GM23338 (cell line): ENCODE data around the gene AURKAIP1. TPM values are rescaled to one million over a fixed set of nuclear protein-coding genes. Genes with fewer than 3 reads are reported as not detected.

Experiments
- ATAC-seq: fragments of 200-7000 bp; cut with Tn5 transposase; 3 replicates; pipeline ENCODE4 v1.9.1; 2020
- DNase-seq: peaks from one replicate; pipeline ENCODE4 v3.0.0-alpha.2; 2015; ENCODE audit warnings: low spot score
- H2AFZ ChIP-seq: fragments of 200-600 bp; sonication (generic); 2 replicates; pipeline ENCODE4 v1.8.0; 2016; ENCODE audit warnings: antibody characterized with exemption, mild to moderate bottlenecking, moderate library complexity
- H3F3A ChIP-seq: fragments of 200-600 bp; sonication (generic); replicated peaks from 2 replicates; pipeline ENCODE4 v1.8.0; 2017; ENCODE audit warnings: antibody characterized with exemption, mixed run types, low read depth
- H3K27ac ChIP-seq: fragments of 200-600 bp; sonication (generic); 2 replicates; pipeline ENCODE4 v1.6.1; 2016; ENCODE audit warnings: low read depth
- H3K27me3 ChIP-seq: fragments of 200-600 bp; sonication (generic); 2 replicates; pipeline ENCODE4 v1.8.0; 2016; ENCODE audit warnings: mild to moderate bottlenecking, mixed run types, moderate library complexity; ENCODE audit not compliant: insufficient read depth
- H3K36me3 ChIP-seq: fragments of 200-600 bp; sonication (generic); 2 replicates; pipeline ENCODE4 v1.8.0; 2016; ENCODE audit warnings: mild to moderate bottlenecking; ENCODE audit not compliant: insufficient read depth
- H3K4me1 ChIP-seq: fragments of 200-600 bp; sonication (generic); 2 replicates; pipeline ENCODE4 v1.8.0; 2016; ENCODE audit warnings: mild to moderate bottlenecking, moderate library complexity; ENCODE audit not compliant: insufficient read depth
- H3K4me2 ChIP-seq: fragments of 200-600 bp; sonication (generic); 2 replicates; pipeline ENCODE4 v1.7.1; 2017; ENCODE audit warnings: mixed run types
- H3K4me3 ChIP-seq: fragments of 200-600 bp; sonication (generic); 2 replicates; pipeline ENCODE4 v1.6.1; 2016; ENCODE audit warnings: mixed run types
- H3K79me2 ChIP-seq: fragments of 200-600 bp; sonication (generic); replicated peaks from 2 replicates; pipeline ENCODE4 v1.8.0; 2017; ENCODE audit warnings: mild to moderate bottlenecking; ENCODE audit not compliant: insufficient read depth
- H3K9me2 ChIP-seq: fragments of 200-600 bp; sonication (generic); 2 replicates; pipeline ENCODE4 v1.8.0; 2017; ENCODE audit not compliant: insufficient read depth
- H4K20me1 ChIP-seq: fragments of 200-600 bp; sonication (generic); replicated peaks from 2 replicates; pipeline ENCODE4 v1.8.0; 2017; ENCODE audit warnings: mild to moderate bottlenecking; ENCODE audit not compliant: insufficient read depth
- H3K27ac Mint-ChIP-seq: 2 replicates; pipeline ENCODE4 v1.8.0; 2020; ENCODE audit warnings: inconsistent platforms, mild to moderate bottlenecking, moderate library complexity, mixed read lengths
- H3K27me3 Mint-ChIP-seq: 3 replicates; pipeline ENCODE4 v1.8.0; 2022; ENCODE audit warnings: low read depth, mild to moderate bottlenecking, moderate library complexity, mixed read lengths, inconsistent platforms; ENCODE audit not compliant: insufficient read depth, poor library complexity
- H3K36me3 Mint-ChIP-seq: 3 replicates; pipeline ENCODE4 v1.8.0; 2021; ENCODE audit warnings: low read depth, mild to moderate bottlenecking, inconsistent platforms, moderate library complexity, mixed read lengths
- H3K4me1 Mint-ChIP-seq: 3 replicates; pipeline ENCODE4 v1.8.0; 2020; ENCODE audit warnings: mild to moderate bottlenecking, inconsistent platforms, mixed read lengths
- H3K4me3 Mint-ChIP-seq: 3 replicates; pipeline ENCODE4 v1.8.0; 2021; ENCODE audit warnings: moderate library complexity, mild to moderate bottlenecking, inconsistent platforms, mixed read lengths
- H3K9me3 Mint-ChIP-seq: 3 replicates; pipeline ENCODE4 v1.8.0; 2020; ENCODE audit warnings: moderate library complexity, mild to moderate bottlenecking, inconsistent platforms, mixed read lengths
- CREB1 ChIP-seq: fragments of 250-450 bp; sonication (Bioruptor Pico); IDR thresholded peaks from 2 replicates; pipeline ENCODE4 v1.5.0; 2020; ENCODE audit warnings: low read depth, mild to moderate bottlenecking, moderate library complexity
- EZH2 ChIP-seq: fragments of 200-600 bp; sonication (generic); IDR thresholded peaks from one replicate; pipeline ENCODE4 v1.8.0; 2017; ENCODE audit warnings: antibody characterized with exemption, mild to moderate bottlenecking, low read depth; ENCODE audit not compliant: unreplicated experiment
- EZH2phosphoT487 ChIP-seq: fragments of 200-600 bp; sonication (generic); IDR thresholded peaks from one replicate; pipeline ENCODE4 v1.8.1; 2018; ENCODE audit warnings: antibody characterized with exemption; ENCODE audit not compliant: unreplicated experiment
- JUNB ChIP-seq: IDR thresholded peaks from one replicate; pipeline ENCODE4 v1.6.1; 2016; ENCODE audit warnings: antibody characterized with exemption; ENCODE audit not compliant: unreplicated experiment
- POLR2AphosphoS5 ChIP-seq: IDR thresholded peaks from 2 replicates; pipeline ENCODE4 v1.6.1; 2016; ENCODE audit warnings: antibody characterized with exemption, low read depth
- STAT1 ChIP-seq: IDR thresholded peaks from one replicate; pipeline ENCODE4 v1.6.1; 2016; ENCODE audit warnings: antibody characterized with exemption; ENCODE audit not compliant: unreplicated experiment
- ZNF331 ChIP-seq: fragments of 250-450 bp; sonication (Bioruptor Pico); IDR thresholded peaks from 2 replicates; pipeline ENCODE4 v1.5.0; 2020; ENCODE audit warnings: low read depth, mild to moderate bottlenecking, moderate library complexity
- polyA plus RNA-seq: library from polyadenylated mRNA; unstranded; fragments of >200 nt; fragmentation: Nextera tagmentation; extraction: Ambion mirVana; gene quantifications from 2 replicates; pipeline ENCODE4 v1.2.1, GENCODE V29; 2016
- total RNA-seq: library from RNA; depleted of rRNA; stranded (reverse); fragments of >200 nt; shearing (Covaris generic); gene quantifications from 2 replicates; pipeline ENCODE4 v1.2.3, GENCODE V29; 2014
- TF ChIP-seq, protein P1 (sequence below): IDR thresholded peaks from 2 replicates; pipeline ENCODE4 v1.6.1; 2016; ENCODE audit warnings: antibody characterized with exemption
- TF ChIP-seq, protein P2 (sequence below): IDR thresholded peaks from one replicate; pipeline ENCODE4 v1.6.1; 2018; ENCODE audit warnings: antibody characterized with exemption; ENCODE audit not compliant: unreplicated experiment
- TF ChIP-seq, protein P3 (sequence below), 2 experiments: fragments of 200-600 bp in 1 of 2; sonication (generic) in 1 of 2; conservative IDR thresholded peaks; 2 replicates each; pipeline versions ENCODE4 v1.5.1 to v1.6.1; 2016 to 2017; ENCODE audit warnings: antibody characterized with exemption in 2 of 2, low read depth in 2 of 2, mild to moderate bottlenecking in 2 of 2, moderate library complexity in 1 of 2

The AURKAIP1 gene
- total and polyA plus RNA-seq, 2 experiments from 2014 or later, result 167 to 355 TPM

DNA sequence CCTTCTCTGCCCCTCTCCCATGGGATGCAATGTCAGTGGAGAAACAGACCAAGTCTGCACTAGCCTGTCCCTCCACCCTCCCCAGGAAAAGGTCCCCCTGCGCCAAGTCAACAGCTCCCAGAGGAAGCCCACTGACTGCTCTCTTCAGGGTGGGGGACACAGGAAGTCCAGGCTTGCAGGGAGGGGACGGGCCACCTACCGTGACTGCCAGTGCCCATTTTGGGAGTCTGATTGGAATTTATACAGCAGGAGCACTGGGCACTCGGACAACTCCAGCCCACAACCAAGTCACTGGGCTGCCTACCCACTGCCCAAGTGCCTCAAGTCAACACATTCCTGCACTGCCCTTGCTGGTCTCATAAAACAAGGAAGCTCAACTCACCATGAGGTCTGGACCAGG, 18.0 kb upstream of the AURKAIP1 start (continued):
- TF ChIP-seq, protein P1, sequence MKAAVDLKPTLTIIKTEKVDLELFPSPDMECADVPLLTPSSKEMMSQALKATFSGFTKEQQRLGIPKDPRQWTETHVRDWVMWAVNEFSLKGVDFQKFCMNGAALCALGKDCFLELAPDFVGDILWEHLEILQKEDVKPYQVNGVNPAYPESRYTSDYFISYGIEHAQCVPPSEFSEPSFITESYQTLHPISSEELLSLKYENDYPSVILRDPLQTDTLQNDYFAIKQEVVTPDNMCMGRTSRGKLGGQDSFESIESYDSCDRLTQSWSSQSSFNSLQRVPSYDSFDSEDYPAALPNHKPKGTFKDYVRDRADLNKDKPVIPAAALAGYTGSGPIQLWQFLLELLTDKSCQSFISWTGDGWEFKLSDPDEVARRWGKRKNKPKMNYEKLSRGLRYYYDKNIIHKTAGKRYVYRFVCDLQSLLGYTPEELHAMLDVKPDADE, result no peak
- TF ChIP-seq CREB1 (no peak), ZNF331 (CRISPR knock-in tag) (no peak), STAT1 (no peak), EZH2 (no peak), EZH2phosphoT487 (no peak)
- TF ChIP-seq, protein P2, sequence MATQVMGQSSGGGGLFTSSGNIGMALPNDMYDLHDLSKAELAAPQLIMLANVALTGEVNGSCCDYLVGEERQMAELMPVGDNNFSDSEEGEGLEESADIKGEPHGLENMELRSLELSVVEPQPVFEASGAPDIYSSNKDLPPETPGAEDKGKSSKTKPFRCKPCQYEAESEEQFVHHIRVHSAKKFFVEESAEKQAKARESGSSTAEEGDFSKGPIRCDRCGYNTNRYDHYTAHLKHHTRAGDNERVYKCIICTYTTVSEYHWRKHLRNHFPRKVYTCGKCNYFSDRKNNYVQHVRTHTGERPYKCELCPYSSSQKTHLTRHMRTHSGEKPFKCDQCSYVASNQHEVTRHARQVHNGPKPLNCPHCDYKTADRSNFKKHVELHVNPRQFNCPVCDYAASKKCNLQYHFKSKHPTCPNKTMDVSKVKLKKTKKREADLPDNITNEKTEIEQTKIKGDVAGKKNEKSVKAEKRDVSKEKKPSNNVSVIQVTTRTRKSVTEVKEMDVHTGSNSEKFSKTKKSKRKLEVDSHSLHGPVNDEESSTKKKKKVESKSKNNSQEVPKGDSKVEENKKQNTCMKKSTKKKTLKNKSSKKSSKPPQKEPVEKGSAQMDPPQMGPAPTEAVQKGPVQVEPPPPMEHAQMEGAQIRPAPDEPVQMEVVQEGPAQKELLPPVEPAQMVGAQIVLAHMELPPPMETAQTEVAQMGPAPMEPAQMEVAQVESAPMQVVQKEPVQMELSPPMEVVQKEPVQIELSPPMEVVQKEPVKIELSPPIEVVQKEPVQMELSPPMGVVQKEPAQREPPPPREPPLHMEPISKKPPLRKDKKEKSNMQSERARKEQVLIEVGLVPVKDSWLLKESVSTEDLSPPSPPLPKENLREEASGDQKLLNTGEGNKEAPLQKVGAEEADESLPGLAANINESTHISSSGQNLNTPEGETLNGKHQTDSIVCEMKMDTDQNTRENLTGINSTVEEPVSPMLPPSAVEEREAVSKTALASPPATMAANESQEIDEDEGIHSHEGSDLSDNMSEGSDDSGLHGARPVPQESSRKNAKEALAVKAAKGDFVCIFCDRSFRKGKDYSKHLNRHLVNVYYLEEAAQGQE, result no peak

DNA sequence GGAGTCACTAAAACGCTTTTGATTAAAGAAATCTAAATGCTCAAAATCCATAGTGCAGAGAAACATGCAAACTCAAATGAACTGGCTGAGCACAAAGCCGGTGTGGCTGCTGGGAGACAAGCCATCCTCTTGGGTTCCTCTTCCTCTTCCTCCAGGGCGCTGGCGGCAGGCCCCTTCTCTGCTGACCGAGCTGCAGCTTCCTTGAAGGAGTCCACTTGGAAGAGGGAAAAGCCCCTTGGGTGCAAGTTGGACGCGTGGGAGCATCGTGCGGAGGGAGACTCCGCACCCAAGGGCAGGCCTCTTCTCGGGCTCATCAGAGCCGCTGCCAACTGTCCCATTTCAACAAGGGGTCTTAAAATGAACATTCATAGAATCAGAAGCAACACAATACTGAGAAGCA, 16.2 kb upstream of the AURKAIP1 start:
- Mint-ChIP-seq H3K27me3 (peaks cover 4% of the 10 kb centered on the region), H3K4me3 (no peak overlapping the region), H3K27ac (no peak overlapping the region), H3K9me3 (no peaks in the 10 kb centered on the region), H3K4me1 (no peaks in the 10 kb centered on the region), H3K36me3 (peaks cover 97% of the 10 kb centered on the region)
- no peak overlapping the region for H3K4me2 ChIP-seq
- H3K9me2 ChIP-seq, result no peaks in the 10 kb centered on the region
- ATAC-seq, result no peak
- no peak overlapping the region for H2AFZ ChIP-seq
- H3K79me2 ChIP-seq, result peaks cover 35% of the 10 kb centered on the region
- H3K27me3 ChIP-seq, result no peaks in the 10 kb centered on the region
- H3K4me3 ChIP-seq, result no peak overlapping the region
- H4K20me1 ChIP-seq, result peaks cover 24% of the 10 kb centered on the region
- no peak overlapping the region for H3K27ac ChIP-seq
- peaks cover 45% of the 10 kb centered on the region for H3F3A ChIP-seq
- peaks cover 86% of the 10 kb centered on the region for H3K36me3 ChIP-seq
- DNase-seq, result no peak
- no peaks in the 10 kb centered on the region for H3K4me1 ChIP-seq
- TF ChIP-seq JUNB (no peak), POLR2AphosphoS5 (no peak), EZH2 (no peak), EZH2phosphoT487 (no peak)
- TF ChIP-seq, protein P2, result no peak
- TF ChIP-seq, protein P3, sequence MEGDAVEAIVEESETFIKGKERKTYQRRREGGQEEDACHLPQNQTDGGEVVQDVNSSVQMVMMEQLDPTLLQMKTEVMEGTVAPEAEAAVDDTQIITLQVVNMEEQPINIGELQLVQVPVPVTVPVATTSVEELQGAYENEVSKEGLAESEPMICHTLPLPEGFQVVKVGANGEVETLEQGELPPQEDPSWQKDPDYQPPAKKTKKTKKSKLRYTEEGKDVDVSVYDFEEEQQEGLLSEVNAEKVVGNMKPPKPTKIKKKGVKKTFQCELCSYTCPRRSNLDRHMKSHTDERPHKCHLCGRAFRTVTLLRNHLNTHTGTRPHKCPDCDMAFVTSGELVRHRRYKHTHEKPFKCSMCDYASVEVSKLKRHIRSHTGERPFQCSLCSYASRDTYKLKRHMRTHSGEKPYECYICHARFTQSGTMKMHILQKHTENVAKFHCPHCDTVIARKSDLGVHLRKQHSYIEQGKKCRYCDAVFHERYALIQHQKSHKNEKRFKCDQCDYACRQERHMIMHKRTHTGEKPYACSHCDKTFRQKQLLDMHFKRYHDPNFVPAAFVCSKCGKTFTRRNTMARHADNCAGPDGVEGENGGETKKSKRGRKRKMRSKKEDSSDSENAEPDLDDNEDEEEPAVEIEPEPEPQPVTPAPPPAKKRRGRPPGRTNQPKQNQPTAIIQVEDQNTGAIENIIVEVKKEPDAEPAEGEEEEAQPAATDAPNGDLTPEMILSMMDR (conservative IDR thresholded peaks at IDR 0.05; ENCODE audit: low read depth in 2 of 2), result no peak
- TF ChIP-seq, protein P1, result no peak
